ENCODE results near the gene COPG1. TPM values are rescaled to one million over a fixed set of nuclear protein-coding genes. Genes with fewer than 3 reads are reported as not detected.

COPG1 gene
- total and polyA plus RNA-seq, 2 experiments from 2014 or later = 50.0 to 106 TPM

DNA sequence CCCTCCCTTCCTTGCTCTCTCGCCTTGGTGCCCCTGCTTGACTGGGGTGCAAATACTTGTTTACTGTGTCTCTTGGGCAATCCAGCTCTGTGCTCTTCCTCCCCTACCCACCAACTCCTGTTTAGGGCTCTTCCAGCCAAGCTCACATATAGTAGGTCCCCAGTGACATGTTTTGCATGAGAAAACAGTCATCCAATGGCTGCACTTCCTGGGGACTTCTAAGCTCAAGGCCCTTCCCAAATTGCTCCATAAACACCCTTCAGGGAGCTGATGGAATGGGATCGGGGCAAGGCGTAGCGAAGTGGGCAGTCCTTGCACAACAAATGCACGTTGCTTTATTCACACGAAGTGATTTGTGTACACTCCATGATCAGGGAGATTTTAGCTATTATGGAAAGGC is 9.4 kb upstream of the COPG1 start:
- TF ChIP-seq, protein P1, sequence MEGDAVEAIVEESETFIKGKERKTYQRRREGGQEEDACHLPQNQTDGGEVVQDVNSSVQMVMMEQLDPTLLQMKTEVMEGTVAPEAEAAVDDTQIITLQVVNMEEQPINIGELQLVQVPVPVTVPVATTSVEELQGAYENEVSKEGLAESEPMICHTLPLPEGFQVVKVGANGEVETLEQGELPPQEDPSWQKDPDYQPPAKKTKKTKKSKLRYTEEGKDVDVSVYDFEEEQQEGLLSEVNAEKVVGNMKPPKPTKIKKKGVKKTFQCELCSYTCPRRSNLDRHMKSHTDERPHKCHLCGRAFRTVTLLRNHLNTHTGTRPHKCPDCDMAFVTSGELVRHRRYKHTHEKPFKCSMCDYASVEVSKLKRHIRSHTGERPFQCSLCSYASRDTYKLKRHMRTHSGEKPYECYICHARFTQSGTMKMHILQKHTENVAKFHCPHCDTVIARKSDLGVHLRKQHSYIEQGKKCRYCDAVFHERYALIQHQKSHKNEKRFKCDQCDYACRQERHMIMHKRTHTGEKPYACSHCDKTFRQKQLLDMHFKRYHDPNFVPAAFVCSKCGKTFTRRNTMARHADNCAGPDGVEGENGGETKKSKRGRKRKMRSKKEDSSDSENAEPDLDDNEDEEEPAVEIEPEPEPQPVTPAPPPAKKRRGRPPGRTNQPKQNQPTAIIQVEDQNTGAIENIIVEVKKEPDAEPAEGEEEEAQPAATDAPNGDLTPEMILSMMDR (conservative IDR thresholded peaks at IDR 0.05; ENCODE audit: low read depth in 2 of 2) = no peak
- no peak for TF ChIP-seq POLR2AphosphoS5 (IDR thresholded peaks at IDR 0.05; ENCODE audit: low read depth)
- no peak for TF ChIP-seq NANOG (IDR thresholded peaks at IDR 0.05; ENCODE audit: borderline replicate concordance)
- TF ChIP-seq STAT1 (IDR thresholded peaks at IDR 0.05; ENCODE audit: unreplicated experiment) = no peak
- TF ChIP-seq CREB1 (CRISPR knock-in tag; IDR thresholded peaks at IDR 0.05; ENCODE audit: low read depth) = no peak
- TF ChIP-seq, protein P2, sequence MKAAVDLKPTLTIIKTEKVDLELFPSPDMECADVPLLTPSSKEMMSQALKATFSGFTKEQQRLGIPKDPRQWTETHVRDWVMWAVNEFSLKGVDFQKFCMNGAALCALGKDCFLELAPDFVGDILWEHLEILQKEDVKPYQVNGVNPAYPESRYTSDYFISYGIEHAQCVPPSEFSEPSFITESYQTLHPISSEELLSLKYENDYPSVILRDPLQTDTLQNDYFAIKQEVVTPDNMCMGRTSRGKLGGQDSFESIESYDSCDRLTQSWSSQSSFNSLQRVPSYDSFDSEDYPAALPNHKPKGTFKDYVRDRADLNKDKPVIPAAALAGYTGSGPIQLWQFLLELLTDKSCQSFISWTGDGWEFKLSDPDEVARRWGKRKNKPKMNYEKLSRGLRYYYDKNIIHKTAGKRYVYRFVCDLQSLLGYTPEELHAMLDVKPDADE (IDR thresholded peaks at IDR 0.05) = no peak
- TF ChIP-seq EZH2phosphoT487 (IDR thresholded peaks at IDR 0.05; ENCODE audit: unreplicated experiment) = no peak
- TF ChIP-seq ZNF114 (CRISPR knock-in tag; IDR thresholded peaks at IDR 0.05) = no peak
- TF ChIP-seq ZNF331 (CRISPR knock-in tag; IDR thresholded peaks at IDR 0.05; ENCODE audit: low read depth) = no peak
- no peak for TF ChIP-seq REST (IDR thresholded peaks at IDR 0.05; ENCODE audit: unreplicated experiment)
- no peak for TF ChIP-seq JUNB (IDR thresholded peaks at IDR 0.05; ENCODE audit: unreplicated experiment)
- TF ChIP-seq, protein P3, sequence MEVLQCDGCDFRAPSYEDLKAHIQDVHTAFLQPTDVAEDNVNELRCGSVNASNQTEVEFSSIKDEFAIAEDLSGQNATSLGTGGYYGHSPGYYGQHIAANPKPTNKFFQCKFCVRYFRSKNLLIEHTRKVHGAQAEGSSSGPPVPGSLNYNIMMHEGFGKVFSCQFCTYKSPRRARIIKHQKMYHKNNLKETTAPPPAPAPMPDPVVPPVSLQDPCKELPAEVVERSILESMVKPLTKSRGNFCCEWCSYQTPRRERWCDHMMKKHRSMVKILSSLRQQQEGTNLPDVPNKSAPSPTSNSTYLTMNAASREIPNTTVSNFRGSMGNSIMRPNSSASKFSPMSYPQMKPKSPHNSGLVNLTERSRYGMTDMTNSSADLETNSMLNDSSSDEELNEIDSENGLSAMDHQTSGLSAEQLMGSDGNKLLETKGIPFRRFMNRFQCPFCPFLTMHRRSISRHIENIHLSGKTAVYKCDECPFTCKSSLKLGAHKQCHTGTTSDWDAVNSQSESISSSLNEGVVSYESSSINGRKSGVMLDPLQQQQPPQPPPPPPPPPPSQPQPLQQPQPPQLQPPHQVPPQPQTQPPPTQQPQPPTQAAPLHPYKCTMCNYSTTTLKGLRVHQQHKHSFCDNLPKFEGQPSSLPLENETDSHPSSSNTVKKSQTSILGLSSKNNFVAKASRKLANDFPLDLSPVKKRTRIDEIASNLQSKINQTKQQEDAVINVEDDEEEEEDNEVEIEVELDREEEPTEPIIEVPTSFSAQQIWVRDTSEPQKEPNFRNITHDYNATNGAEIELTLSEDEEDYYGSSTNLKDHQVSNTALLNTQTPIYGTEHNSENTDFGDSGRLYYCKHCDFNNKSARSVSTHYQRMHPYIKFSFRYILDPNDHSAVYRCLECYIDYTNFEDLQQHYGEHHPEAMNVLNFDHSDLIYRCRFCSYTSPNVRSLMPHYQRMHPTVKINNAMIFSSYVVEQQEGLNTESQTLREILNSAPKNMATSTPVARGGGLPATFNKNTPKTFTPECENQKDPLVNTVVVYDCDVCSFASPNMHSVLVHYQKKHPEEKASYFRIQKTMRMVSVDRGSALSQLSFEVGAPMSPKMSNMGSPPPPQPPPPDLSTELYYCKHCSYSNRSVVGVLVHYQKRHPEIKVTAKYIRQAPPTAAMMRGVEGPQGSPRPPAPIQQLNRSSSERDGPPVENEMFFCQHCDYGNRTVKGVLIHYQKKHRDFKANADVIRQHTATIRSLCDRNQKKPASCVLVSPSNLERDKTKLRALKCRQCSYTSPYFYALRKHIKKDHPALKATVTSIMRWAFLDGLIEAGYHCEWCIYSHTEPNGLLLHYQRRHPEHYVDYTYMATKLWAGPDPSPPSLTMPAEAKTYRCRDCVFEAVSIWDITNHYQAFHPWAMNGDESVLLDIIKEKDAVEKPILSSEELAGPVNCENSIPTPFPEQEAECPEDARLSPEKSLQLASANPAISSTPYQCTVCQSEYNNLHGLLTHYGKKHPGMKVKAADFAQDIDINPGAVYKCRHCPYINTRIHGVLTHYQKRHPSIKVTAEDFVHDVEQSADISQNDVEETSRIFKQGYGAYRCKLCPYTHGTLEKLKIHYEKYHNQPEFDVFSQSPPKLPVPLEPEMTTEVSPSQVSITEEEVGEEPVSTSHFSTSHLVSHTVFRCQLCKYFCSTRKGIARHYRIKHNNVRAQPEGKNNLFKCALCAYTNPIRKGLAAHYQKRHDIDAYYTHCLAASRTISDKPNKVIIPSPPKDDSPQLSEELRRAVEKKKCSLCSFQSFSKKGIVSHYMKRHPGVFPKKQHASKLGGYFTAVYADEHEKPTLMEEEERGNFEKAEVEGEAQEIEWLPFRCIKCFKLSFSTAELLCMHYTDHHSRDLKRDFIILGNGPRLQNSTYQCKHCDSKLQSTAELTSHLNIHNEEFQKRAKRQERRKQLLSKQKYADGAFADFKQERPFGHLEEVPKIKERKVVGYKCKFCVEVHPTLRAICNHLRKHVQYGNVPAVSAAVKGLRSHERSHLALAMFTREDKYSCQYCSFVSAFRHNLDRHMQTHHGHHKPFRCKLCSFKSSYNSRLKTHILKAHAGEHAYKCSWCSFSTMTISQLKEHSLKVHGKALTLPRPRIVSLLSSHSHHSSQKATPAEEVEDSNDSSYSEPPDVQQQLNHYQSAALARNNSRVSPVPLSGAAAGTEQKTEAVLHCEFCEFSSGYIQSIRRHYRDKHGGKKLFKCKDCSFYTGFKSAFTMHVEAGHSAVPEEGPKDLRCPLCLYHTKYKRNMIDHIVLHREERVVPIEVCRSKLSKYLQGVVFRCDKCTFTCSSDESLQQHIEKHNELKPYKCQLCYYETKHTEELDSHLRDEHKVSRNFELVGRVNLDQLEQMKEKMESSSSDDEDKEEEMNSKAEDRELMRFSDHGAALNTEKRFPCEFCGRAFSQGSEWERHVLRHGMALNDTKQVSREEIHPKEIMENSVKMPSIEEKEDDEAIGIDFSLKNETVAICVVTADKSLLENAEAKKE (CRISPR knock-in tag; IDR thresholded peaks at IDR 0.05) = no peak
- TF ChIP-seq EZH2 (IDR thresholded peaks at IDR 0.05; ENCODE audit: low read depth, unreplicated experiment) = no peak
- H3K4me3 Mint-ChIP-seq = no peak overlapping the region
- peaks cover 6% of the 10 kb centered on the region for H3K4me1 Mint-ChIP-seq
- ATAC-seq (peak; percentile 86), DNase-seq (ENCODE audit: low spot score) (peak; percentile 41)
- H3K27ac Mint-ChIP-seq = no peak overlapping the region; the same call in 1 of the 2 replicates
- H3K27ac ChIP-seq (ENCODE audit: low read depth) = no peak overlapping the region
- H3K36me3 Mint-ChIP-seq (ENCODE audit: low read depth) = no peaks in the 10 kb centered on the region
- peaks cover 8% of the 10 kb centered on the region for H3K27me3 Mint-ChIP-seq (ENCODE audit: insufficient read depth, low read depth, poor library complexity)
- H3K79me2 ChIP-seq (replicated peaks; ENCODE audit: insufficient read depth) = no peaks in the 10 kb centered on the region
- H4K20me1 ChIP-seq (replicated peaks; ENCODE audit: insufficient read depth) = no peaks in the 10 kb centered on the region
- H3K36me3 ChIP-seq (ENCODE audit: insufficient read depth) = no peaks in the 10 kb centered on the region
- H3F3A ChIP-seq (replicated peaks; ENCODE audit: low read depth) = no peaks in the 10 kb centered on the region
- no peak overlapping the region for H3K4me3 ChIP-seq
- no peaks in the 10 kb centered on the region for H3K27me3 ChIP-seq (ENCODE audit: insufficient read depth)
- no peak overlapping the region for H3K4me2 ChIP-seq
- no peaks in the 10 kb centered on the region for H3K9me2 ChIP-seq (ENCODE audit: insufficient read depth)
- peak overlapping the region; percentile 52; the same call in 1 of the 2 replicates for H2AFZ ChIP-seq
- H3K4me1 ChIP-seq (ENCODE audit: insufficient read depth) = no peaks in the 10 kb centered on the region
- no peaks in the 10 kb centered on the region for H3K9me3 Mint-ChIP-seq
